ENCODE measurements around the gene ALDH1L1. TPM values are rescaled to one million over a fixed set of nuclear protein-coding genes. Genes with fewer than 3 reads are reported as not detected.

The ALDH1L1 gene
- total and polyA plus RNA-seq, 2 of the 13 experiments (the other 11 are each of a cell fraction or from before 2014, with no cell fraction given) = 11.2 to 28.7 TPM

DNA sequence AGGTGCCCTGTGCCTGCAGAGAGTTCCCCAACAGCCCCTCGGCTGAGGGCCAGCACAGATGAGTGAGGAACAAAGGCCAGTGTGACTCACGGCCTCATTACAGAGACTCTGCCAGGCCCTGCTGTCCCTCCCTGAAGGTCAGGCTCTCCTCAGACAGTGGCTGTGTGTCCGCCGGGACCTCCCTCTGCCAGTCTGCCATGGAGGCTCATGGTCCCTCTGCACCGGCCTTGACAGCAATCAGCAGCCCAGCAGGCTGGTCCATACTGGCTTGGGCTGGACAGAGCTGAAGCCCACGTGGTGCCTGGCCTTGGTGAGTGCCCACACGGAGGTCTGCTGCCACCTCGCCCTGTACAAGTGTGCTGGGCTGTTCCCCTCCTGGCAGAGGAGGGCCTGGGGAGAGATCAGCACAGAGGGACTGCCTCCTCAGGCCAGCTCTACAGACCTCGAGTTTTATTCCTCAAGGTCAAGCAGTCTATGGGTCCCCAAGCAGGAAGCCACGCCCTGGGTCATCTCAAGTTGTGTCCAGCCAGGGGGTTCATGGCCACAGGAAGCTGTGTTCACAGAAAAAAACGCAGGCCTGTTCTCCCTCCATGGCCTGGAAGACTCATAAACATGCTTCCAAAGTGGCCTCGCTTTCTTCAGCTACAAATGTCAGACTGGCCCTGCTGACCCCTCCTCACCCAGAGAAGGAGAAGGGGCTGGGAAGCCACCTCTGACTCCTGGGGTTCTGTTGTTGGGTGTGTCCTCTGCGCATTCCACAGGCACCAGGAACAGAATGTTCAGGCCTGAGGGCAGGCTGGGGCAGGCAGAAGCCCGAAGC, 123.5 kb downstream of the ALDH1L1 start (continued):
- TF ChIP-seq ARNTL (CRISPR knock-in tag; IDR thresholded peaks at IDR 0.05) (0 out of 2 replicates have a peak, but pooled peaks have one; percentile 28), ZSCAN29 (CRISPR knock-in tag; conservative IDR thresholded peaks at IDR 0.05) (no peak), MIER3 (CRISPR knock-in tag; IDR thresholded peaks at IDR 0.05; ENCODE audit: borderline replicate concordance) (peak; percentile 72; the same call in 1 of the 2 replicates), KLF16 (CRISPR knock-in tag; IDR thresholded peaks at IDR 0.05) (peak in 1 of 2 experiments; percentile 52; a peak in 1 of 4 replicates), SMC3 (IDR thresholded peaks at IDR 0.05; ENCODE audit: low read length) (no peak), ZNF841 (CRISPR knock-in tag; IDR thresholded peaks at IDR 0.05; ENCODE audit: borderline replicate concordance) (no peak), PHF21A (CRISPR knock-in tag; IDR thresholded peaks at IDR 0.05) (0 out of 2 replicates have a peak, but pooled peaks have one; percentile 37), ISX (CRISPR knock-in tag; conservative IDR thresholded peaks at IDR 0.05) (no peak)
- TF ChIP-seq, protein P1, sequence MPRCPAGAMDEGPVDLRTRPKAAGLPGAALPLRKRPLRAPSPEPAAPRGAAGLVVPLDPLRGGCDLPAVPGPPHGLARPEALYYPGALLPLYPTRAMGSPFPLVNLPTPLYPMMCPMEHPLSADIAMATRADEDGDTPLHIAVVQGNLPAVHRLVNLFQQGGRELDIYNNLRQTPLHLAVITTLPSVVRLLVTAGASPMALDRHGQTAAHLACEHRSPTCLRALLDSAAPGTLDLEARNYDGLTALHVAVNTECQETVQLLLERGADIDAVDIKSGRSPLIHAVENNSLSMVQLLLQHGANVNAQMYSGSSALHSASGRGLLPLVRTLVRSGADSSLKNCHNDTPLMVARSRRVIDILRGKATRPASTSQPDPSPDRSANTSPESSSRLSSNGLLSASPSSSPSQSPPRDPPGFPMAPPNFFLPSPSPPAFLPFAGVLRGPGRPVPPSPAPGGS (CRISPR knock-in tag; IDR thresholded peaks at IDR 0.05) = no peak
- TF ChIP-seq, protein P2, sequence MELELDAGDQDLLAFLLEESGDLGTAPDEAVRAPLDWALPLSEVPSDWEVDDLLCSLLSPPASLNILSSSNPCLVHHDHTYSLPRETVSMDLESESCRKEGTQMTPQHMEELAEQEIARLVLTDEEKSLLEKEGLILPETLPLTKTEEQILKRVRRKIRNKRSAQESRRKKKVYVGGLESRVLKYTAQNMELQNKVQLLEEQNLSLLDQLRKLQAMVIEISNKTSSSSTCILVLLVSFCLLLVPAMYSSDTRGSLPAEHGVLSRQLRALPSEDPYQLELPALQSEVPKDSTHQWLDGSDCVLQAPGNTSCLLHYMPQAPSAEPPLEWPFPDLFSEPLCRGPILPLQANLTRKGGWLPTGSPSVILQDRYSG (CRISPR knock-in tag; IDR thresholded peaks at IDR 0.05) = no peak

DNA sequence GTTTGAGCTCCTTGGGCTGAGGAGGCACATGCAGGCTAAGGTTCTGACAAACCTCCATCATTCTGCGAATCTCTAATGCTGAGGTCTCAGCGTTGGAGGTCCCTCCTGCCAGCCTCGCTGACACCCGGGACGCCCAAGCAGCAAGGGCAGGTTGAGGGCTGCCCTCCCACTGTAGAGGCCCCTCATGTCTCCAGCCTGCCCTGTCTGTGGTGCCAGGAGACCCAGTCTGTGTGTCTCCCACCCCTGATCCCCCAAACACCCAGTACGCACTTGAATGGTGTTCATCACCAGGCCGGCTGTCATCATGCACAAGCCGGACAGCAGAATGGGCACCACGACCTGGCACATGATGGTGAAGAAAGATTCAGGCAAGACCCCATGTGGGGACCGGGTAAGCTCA, 124.3 kb downstream of the ALDH1L1 start:
- WGBS (ENCODE audit: low lambda C conversion rate) = 100% methylated on average over 1 of the region's 10 CpGs
- Histone ChIP-seq H3K27me3 (ENCODE audit: control insufficient read depth in 1 of 2, insufficient read depth in 2 of 2, low read length in 2 of 2) (no peaks in the 10 kb centered on the region), H3K27ac (ENCODE audit: extremely low read length, insufficient read depth, low read length) (peak overlapping the region; percentile 34), H3K9ac (ENCODE audit: insufficient read depth, low read depth, low read length) (no peak overlapping the region; the same call in 1 of the 2 replicates), H3K9me3 (ENCODE audit: low read length) (no peaks in the 10 kb centered on the region), H3K4me3 (replicated peaks in 1 of 3; ENCODE audit: insufficient read depth in 1 of 3, low read depth in 2 of 3, low read length in 3 of 3) (no peak overlapping the region), H3K4me1 (ENCODE audit: insufficient read depth, low read length) (peaks cover 38% of the 10 kb centered on the region), H3K36me3 (replicated peaks in 1 of 2; ENCODE audit: control insufficient read depth in 1 of 2, insufficient read depth in 2 of 2, low read length in 2 of 2) (no peaks in the 10 kb centered on the region), H4K20me1 (ENCODE audit: insufficient read depth, low read length) (no peaks in the 10 kb centered on the region), H3K4me2 (ENCODE audit: low read depth, low read length) (peak overlapping the region; percentile 56), H2AFZ (ENCODE audit: low read length) (no peak overlapping the region), H3K79me2 (ENCODE audit: insufficient read depth, low read length) (no peaks in the 10 kb centered on the region)
- POLR2A ChIA-PET = interaction anchor here (0.7 to 1.4 kb wide), 2 partner anchors 10 to 28 kb away, joined by 3 to 4 read pairs; partner anchors contain the start of gene SLC41A3
- ATAC-seq = no peak
- intact Hi-C loops (cut with micrococcal nuclease; ENCODE audit: unreplicated experiment) (loop anchor here (10.0 kb wide), 1 partner anchor 61 kb away; no protein-coding TSS in a partner anchor), in situ Hi-C loops (cut with HindIII; ENCODE audit: extremely low pct_ligation_motif_present, low pct_unique_long_range_greater_than_20kb) (no loop called here)
- CTCF ChIA-PET (ENCODE audit: low intra/inter-chr PET ratio, low total read pairs) = no interaction called here
- BruUV-seq (replicated peaks) = no TSS peak
- DNase-seq (ENCODE audit: low spot score) = no peak
- no peak for FAIRE-seq
- no peak for TF ChIP-seq SRSF4 (IDR thresholded peaks at IDR 0.05; ENCODE audit: low read depth, low read length, poor library complexity, severe bottlenecking)
- no peak for TF ChIP-seq ZNF557 (CRISPR knock-in tag; IDR thresholded peaks at IDR 0.05)
- no peak for TF ChIP-seq ZNF558 (CRISPR knock-in tag; IDR thresholded peaks at IDR 0.05; ENCODE audit: borderline replicate concordance)
- TF ChIP-seq ZNF841 (CRISPR knock-in tag; IDR thresholded peaks at IDR 0.05; ENCODE audit: borderline replicate concordance) = no peak
- no peak for TF ChIP-seq SKI (IDR thresholded peaks at IDR 0.05; ENCODE audit: partially characterized antibody)
- no peak for TF ChIP-seq POLR2G (IDR thresholded peaks at IDR 0.05; ENCODE audit: low read depth, low read length)
- no peak for TF ChIP-seq ELF4 (CRISPR knock-in tag; IDR thresholded peaks at IDR 0.05; ENCODE audit: borderline replicate concordance)
- TF ChIP-seq, protein P3, sequence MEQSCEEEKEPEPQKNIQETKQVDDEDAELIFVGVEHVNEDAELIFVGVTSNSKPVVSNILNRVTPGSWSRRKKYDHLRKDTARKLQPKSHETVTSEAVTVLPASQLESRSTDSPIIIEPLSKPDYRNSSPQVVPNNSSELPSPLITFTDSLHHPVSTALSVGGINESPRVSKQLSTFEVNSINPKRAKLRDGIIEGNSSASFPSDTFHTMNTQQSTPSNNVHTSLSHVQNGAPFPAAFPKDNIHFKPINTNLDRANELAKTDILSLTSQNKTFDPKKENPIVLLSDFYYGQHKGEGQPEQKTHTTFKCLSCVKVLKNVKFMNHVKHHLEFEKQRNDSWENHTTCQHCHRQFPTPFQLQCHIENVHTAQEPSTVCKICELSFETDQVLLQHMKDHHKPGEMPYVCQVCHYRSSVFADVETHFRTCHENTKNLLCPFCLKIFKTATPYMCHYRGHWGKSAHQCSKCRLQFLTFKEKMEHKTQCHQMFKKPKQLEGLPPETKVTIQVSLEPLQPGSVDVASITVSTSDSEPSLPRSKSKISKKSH (CRISPR knock-in tag; IDR thresholded peaks at IDR 0.05; ENCODE audit: borderline replicate concordance) = no peak
- no peak for TF ChIP-seq ZNF746 (CRISPR knock-in tag; IDR thresholded peaks at IDR 0.05)
- TF ChIP-seq NFIB (CRISPR knock-in tag; IDR thresholded peaks at IDR 0.05; ENCODE audit: borderline replicate concordance) = no peak

Data from HepG2 (cell line).